MG63 (cell line): Measurements from ENCODE around the gene PLOD1. TPM values are rescaled to one million over a fixed set of nuclear protein-coding genes. Genes with fewer than 3 reads are reported as not detected.
"Not testable (repeated sequence)": the region's sequence is repeated elsewhere in the genome, so short reads cannot be mapped to it uniquely, and the experiment has no call there.

Experiments
- DNase-seq: peaks from one replicate; pipeline ENCODE4 v3.0.0-alpha.2; 2020
- H3K27me3 ChIP-seq: fragments of 250-450 bp; sonication (Bioruptor Pico); 2 replicates; pipeline ENCODE4 v1.5.1; 2020; ENCODE audit warnings: mild to moderate bottlenecking, moderate library complexity
- H3K36me3 ChIP-seq: fragments of 250-450 bp; sonication (Bioruptor Pico); 2 replicates; pipeline ENCODE4 v1.5.1; 2020; ENCODE audit warnings: mild to moderate bottlenecking, moderate library complexity
- H3K4me3 ChIP-seq: fragments of 250-450 bp; sonication (Bioruptor Pico); 2 replicates; pipeline ENCODE4 v1.5.1; 2020; ENCODE audit warnings: mild to moderate bottlenecking, moderate library complexity
- H3K9me3 ChIP-seq: fragments of 250-450 bp; sonication (Bioruptor Pico); 2 replicates; pipeline ENCODE4 v1.5.1; 2020; ENCODE audit warnings: mild to moderate bottlenecking, moderate library complexity
- total RNA-seq: library from RNA; depleted of rRNA; stranded (reverse); fragments of >200 nt; shearing (Covaris generic); gene quantifications from 2 replicates; pipeline ENCODE4 v1.2.3, GENCODE V29; 2014; ENCODE audit warnings: low replicate concordance

Gene PLOD1
- total RNA-seq, 1 experiment from 2014 or later = 169 TPM

GRCh38 chr1:12006167-12006921 lies 71.8 kb downstream of the PLOD1 start:
- Histone ChIP-seq H3K27me3 (no peaks in the 10 kb centered on the region), H3K36me3 (peaks cover 79% of the 10 kb centered on the region), H3K9me3 (no peaks in the 10 kb centered on the region), H3K4me3 (no peak overlapping the region)
- DNase-seq = no peak

- no peak for DNase-seq
- Histone ChIP-seq H3K27me3 (no peaks in the 10 kb centered on the region), H3K9me3 (no peaks in the 10 kb centered on the region), H3K4me3 (no peak overlapping the region), H3K36me3 (peaks cover 77% of the 10 kb centered on the region)
These were observed 72.7 kb downstream of the PLOD1 start for GRCh38 chr1:12007204-12007603.

DNA sequence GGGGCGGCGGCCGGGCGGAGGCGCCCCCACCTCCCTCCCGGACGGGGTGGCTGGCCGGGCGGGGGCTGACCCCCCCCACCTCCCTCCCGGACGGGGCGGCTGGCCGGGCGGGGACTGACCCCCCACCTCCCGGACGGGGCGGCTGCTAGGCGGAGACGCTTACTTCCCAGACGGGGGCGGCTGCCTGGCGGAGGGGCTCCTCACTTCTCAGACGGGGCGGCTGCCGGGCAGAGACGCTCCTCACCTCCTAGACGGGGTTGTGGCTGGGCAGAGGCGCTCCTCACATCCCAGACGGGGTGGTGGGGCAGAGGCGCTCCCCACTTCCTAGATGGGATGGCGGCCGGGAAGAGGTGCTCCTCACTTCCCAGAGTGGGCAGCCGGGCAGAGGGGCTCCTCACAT lies 73.8 kb downstream of the PLOD1 start:
- not testable (repeated sequence) for H3K9me3 ChIP-seq, DNase-seq, H3K4me3 ChIP-seq, H3K27me3 ChIP-seq
- peaks cover 71% of the 10 kb centered on the region for H3K36me3 ChIP-seq

GRCh38 chr1:12009318-12009947 lies 74.9 kb downstream of the PLOD1 start:
- H3K27me3 ChIP-seq = no peaks in the 10 kb centered on the region
- H3K9me3 ChIP-seq = no peaks in the 10 kb centered on the region
- peak; percentile 55 for DNase-seq
- peaks cover 60% of the 10 kb centered on the region for H3K36me3 ChIP-seq
- no peak overlapping the region for H3K4me3 ChIP-seq

- no peaks in the 10 kb centered on the region for H3K9me3 ChIP-seq
- peaks cover 45% of the 10 kb centered on the region for H3K36me3 ChIP-seq
- H3K27me3 ChIP-seq = no peaks in the 10 kb centered on the region
- no peak overlapping the region for H3K4me3 ChIP-seq
- DNase-seq = no peak
These were observed 76.4 kb downstream of the PLOD1 start for GRCh38 chr1:12010746-12011570.

DNA sequence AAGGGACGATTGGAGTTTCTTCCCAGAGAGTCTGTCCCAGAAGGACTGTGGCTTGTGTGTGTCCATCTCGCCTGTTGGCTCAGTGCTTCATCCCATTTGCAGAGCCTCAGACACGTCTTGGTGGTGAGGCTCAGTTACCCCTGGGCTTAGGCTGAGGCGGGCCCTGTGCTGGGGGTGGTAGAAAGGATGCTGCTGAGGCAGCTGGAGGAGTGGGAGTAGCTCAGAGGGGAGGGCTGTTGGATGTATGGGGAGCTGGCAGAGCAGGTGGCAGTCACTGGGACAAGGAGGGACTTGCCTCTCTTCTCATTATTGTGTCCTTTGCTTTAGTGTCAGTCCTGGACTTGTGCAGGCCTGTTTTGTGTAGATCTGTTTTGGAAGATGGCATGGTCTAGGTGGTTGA lies 77.5 kb downstream of the PLOD1 start:
- H3K36me3 ChIP-seq = peaks cover 36% of the 10 kb centered on the region
- no peaks in the 10 kb centered on the region for H3K9me3 ChIP-seq
- DNase-seq = no peak
- no peaks in the 10 kb centered on the region for H3K27me3 ChIP-seq
- H3K4me3 ChIP-seq = no peak overlapping the region

DNA sequence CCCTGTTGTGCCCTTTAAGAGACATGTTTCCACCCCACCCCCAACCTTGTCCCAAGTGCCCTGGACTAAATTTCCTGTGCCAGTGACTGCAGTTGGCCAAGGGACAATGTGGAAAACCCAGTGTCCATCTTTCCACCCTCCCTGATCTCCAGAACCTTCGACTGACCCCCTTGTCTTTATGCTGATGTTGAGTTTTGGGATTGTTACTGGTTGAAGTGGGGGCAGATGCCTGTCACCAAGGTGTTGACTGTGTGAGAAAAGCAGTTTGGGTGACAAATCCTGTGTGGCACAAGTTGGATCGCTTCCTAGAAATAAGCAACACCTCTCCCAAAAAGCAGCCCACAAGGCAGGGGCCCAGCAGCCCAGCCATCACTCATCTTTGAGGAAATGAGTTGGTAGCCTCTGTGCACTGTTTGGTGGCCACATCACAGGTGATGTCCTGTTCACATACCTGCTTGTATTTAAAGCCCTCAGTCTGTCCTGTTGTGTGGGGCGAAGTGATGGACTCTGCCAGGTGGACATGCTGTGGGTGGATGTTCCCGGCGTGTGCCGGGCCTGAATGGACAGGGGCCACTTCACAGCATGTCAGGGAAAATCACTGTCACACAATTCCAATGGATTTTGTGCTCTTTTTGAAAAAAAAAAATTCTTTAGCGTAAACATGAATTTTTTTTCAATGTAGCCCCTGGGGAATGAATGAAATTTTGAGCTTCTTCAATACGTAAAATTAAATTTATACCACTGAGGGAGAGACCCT lies 78.2 kb downstream of the PLOD1 start:
- H3K36me3 ChIP-seq = peaks cover 31% of the 10 kb centered on the region
- no peak for DNase-seq
- no peaks in the 10 kb centered on the region for H3K27me3 ChIP-seq
- no peaks in the 10 kb centered on the region for H3K9me3 ChIP-seq
- H3K4me3 ChIP-seq = no peak overlapping the region

- Histone ChIP-seq H3K9me3 (no peaks in the 10 kb centered on the region), H3K36me3 (peaks cover 26% of the 10 kb centered on the region), H3K27me3 (no peaks in the 10 kb centered on the region), H3K4me3 (no peak overlapping the region)
- no peak for DNase-seq
These were observed 79.8 kb downstream of the PLOD1 start for GRCh38 chr1:12014141-12014991.

- no peaks in the 10 kb centered on the region for H3K9me3 ChIP-seq
- H3K36me3 ChIP-seq = peaks cover 20% of the 10 kb centered on the region
- H3K4me3 ChIP-seq = no peak overlapping the region
- peak; percentile 17 for DNase-seq
- no peaks in the 10 kb centered on the region for H3K27me3 ChIP-seq
These were observed 80.5 kb downstream of the PLOD1 start for GRCh38 chr1:12015001-12015491.

DNA sequence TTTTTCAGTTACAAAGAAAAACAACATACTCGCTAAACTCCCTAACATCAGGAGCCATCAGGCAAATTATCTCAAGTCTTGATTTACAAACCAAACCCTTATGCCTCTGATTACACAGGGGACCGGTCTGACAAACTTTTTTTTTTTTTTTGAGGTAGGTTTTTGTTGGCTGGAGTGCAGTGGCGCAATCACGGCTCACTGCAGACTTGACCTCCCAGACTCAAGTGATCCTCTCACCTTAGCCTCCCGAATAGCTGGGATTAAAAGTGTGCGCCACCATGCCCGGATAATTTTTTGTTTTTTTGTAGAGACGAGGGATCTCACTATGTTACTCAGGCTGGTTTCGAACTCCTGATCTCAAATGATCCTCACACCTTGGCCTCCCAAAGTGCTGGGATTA lies 81.0 kb downstream of the PLOD1 start:
- Histone ChIP-seq H3K36me3 (peaks cover 19% of the 10 kb centered on the region), H3K27me3 (no peaks in the 10 kb centered on the region), H3K9me3 (no peaks in the 10 kb centered on the region), H3K4me3 (no peak overlapping the region)
- no peak for DNase-seq

- H3K4me3 ChIP-seq = no peak overlapping the region
- H3K36me3 ChIP-seq = peaks cover 13% of the 10 kb centered on the region
- H3K27me3 ChIP-seq = no peaks in the 10 kb centered on the region
- no peaks in the 10 kb centered on the region for H3K9me3 ChIP-seq
- no peak for DNase-seq
These were observed 81.7 kb downstream of the PLOD1 start for GRCh38 chr1:12016182-12016581.

- Histone ChIP-seq H3K27me3 (no peaks in the 10 kb centered on the region), H3K36me3 (peaks cover 15% of the 10 kb centered on the region), H3K9me3 (no peaks in the 10 kb centered on the region), H3K4me3 (peak overlapping the region; percentile 85)
- peak; percentile 23 for DNase-seq
These were observed 85.5 kb downstream of the PLOD1 start for GRCh38 chr1:12019858-12020509.

GRCh38 chr1:12021616-12022015 lies 87.1 kb downstream of the PLOD1 start:
- Histone ChIP-seq H3K9me3 (no peaks in the 10 kb centered on the region), H3K4me3 (no peak overlapping the region), H3K36me3 (peaks cover 17% of the 10 kb centered on the region), H3K27me3 (no peaks in the 10 kb centered on the region)
- DNase-seq = no peak

DNA sequence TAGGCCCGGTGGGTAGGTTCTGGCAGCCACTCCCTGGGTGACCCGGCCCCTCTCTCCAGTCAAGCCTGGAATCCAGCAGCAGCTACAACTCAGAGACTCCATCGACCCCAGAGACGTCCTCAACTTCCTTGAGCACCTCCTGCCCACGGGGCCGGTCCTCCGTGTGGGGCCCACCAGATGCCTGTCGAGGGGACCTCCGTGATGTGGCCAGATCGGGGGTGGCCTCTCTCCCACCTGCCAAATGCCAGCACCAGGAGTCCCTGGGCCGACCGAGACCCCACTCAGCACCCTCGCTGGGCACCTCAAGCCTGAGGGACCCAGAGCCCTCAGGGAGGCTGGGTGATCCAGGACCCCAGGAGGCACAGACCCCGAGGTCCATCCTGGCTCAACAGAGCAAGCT lies 87.5 kb downstream of the PLOD1 start:
- no peaks in the 10 kb centered on the region for H3K27me3 ChIP-seq
- DNase-seq = no peak
- no peaks in the 10 kb centered on the region for H3K9me3 ChIP-seq
- H3K4me3 ChIP-seq = no peak overlapping the region
- peaks cover 17% of the 10 kb centered on the region for H3K36me3 ChIP-seq
